Prostate gland (tissue), 2 donors: ENCODE results near the gene SIGLEC11. TPM values are rescaled to one million over a fixed set of nuclear protein-coding genes. Genes with fewer than 3 reads are reported as not detected.
A peak's percentile ranks its signal among the peaks of the same experiment; 100 is the strongest.

Experiments used
- DNase-seq: peaks from one replicate; pipeline ENCODE4 v3.0.0-alpha.2; 2019; ENCODE audit warnings: low spot score
- H3K27ac ChIP-seq, 2 donors: fragments of 200-600 bp; sonication (generic); 2 replicates each; pipeline ENCODE4 v1.5.1; 2017 to 2019
- H3K27me3 ChIP-seq: fragments of 200-600 bp; sonication (generic); replicated peaks from 2 replicates; pipeline ENCODE4 v1.5.1; 2019; ENCODE audit not compliant: insufficient read depth
- H3K36me3 ChIP-seq, 2 donors: fragments of 200-600 bp; sonication (generic); 1 replicate in 1 of 2; 2 replicates in 1 of 2; pipeline versions ENCODE4 v1.5.1 to v1.8.1; 2017 to 2019
- H3K4me1 ChIP-seq: fragments of 200-600 bp; sonication (generic); replicated peaks from 2 replicates; pipeline ENCODE4 v1.5.1; 2019
- H3K4me3 ChIP-seq, 2 donors: fragments of 200-600 bp; sonication (generic); 2 replicates each; pipeline ENCODE4 v1.5.1; 2017 to 2019
- H3K9me3 ChIP-seq: fragments of 200-600 bp; sonication (generic); 2 replicates; pipeline ENCODE4 v1.5.1; 2017
- CTCF ChIP-seq, 4 experiments: fragments of 200-600 bp in 2 of 4; fragments of 450-650 bp in 2 of 4; sonication (generic) in 2 of 4; IDR thresholded peaks; 1 replicate in 3 of 4; 2 replicates in 1 of 4; pipeline ENCODE4 v1.5.1; 2016 to 2019; ENCODE audit warnings: antibody characterized with exemption in 4 of 4, mild to moderate bottlenecking in 2 of 4, moderate library complexity in 2 of 4
- POLR2A ChIP-seq: fragments of 450-650 bp; IDR thresholded peaks from one replicate; pipeline ENCODE4 v1.6.1; 2016; ENCODE audit warnings: antibody characterized with exemption, mild to moderate bottlenecking
- POLR2AphosphoS5 ChIP-seq: sonication (generic); formaldehyde crosslinking; IDR thresholded peaks from one replicate; pipeline ENCODE4 v1.6.1; 2017; ENCODE audit warnings: antibody characterized with exemption
- WGBS: methylation state at CpG from one replicate; pipeline ENCODE4 v1.1.5; 2018; 5-methylcytosine and 5-hydroxymethylcytosine counted together
- intact Hi-C: fragments of 100-400 bp; cut with DNase I; formaldehyde crosslinking; loops from one replicate; pipeline ENCODE4 v1.14.2; 2022
- total RNA-seq, 2 donors: library from RNA; depleted of rRNA; stranded (reverse); fragments of >200 nt; gene quantifications; one replicate each; pipeline ENCODE4 v1.1.0, GENCODE V29; 2016

The SIGLEC11 gene
- total RNA-seq, 2 donors from 2014 or later: 0.68 to 1.0 TPM

- Histone ChIP-seq H3K4me1 (peaks cover 7% of the 10 kb centered on the region), H3K27me3 (no peaks in the 10 kb centered on the region), H3K4me3 (no peak overlapping the region), H3K27ac (no peak overlapping the region), H3K36me3 (no peaks in the 10 kb centered on the region), H3K9me3 (no peaks in the 10 kb centered on the region)
- DNase-seq: no peak
- intact Hi-C loops: loop anchor here (10.0 kb wide), 2 partner anchors 92 to 202 kb away; partner anchors contain the start of genes VRK3 and ZNF473
- 90% methylated on average over 23 of the region's 25 CpGs for WGBS
- no peak for TF ChIP-seq POLR2AphosphoS5
- TF ChIP-seq CTCF (IDR thresholded peaks at IDR 0.05): no peak
- no peak for TF ChIP-seq POLR2A
These were observed 28.2 kb downstream of the SIGLEC11 start for GRCh38 chr19:49932731-49933131.

DNA sequence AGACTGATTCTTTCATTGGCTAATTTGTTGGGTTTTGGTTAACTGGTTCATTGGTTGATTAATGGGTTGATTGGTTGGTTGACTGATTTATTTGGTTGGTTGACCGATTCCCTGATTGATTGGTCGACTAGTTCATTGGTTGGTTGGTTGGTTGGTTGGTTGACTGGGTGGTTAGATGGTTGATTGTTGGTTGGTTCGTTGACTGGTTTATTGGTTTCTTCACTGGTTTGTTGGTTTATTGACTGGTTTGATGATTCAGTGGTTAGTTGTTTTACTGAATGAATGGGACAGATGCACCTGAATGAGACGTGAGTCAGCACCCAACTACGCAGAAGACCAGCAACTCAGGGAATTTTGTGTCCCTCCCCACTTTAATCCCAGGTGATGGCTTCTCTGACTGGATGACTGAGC is 28.9 kb downstream of the SIGLEC11 start:
- H3K36me3 ChIP-seq: no peaks in the 10 kb centered on the region
- H3K27ac ChIP-seq: no peak overlapping the region
- DNase-seq: no peak
- no peak for TF ChIP-seq POLR2AphosphoS5
- TF ChIP-seq CTCF (IDR thresholded peaks at IDR 0.05): no peak
- no peak for TF ChIP-seq POLR2A
- intact Hi-C loops: loop anchor here (10.0 kb wide), 2 partner anchors 93 to 203 kb away; partner anchors contain the start of genes VRK3 and ZNF473
- peaks cover 12% of the 10 kb centered on the region for H3K4me1 ChIP-seq
- H3K4me3 ChIP-seq: no peak overlapping the region
- no peaks in the 10 kb centered on the region for H3K27me3 ChIP-seq
- H3K9me3 ChIP-seq: no peaks in the 10 kb centered on the region
- 91% methylated on average over 5 of the region's 5 CpGs for WGBS

- Histone ChIP-seq H3K27me3 (no peaks in the 10 kb centered on the region), H3K27ac (no peak overlapping the region), H3K4me3 (no peak overlapping the region), H3K4me1 (peaks cover 12% of the 10 kb centered on the region), H3K9me3 (no peaks in the 10 kb centered on the region), H3K36me3 (no peaks in the 10 kb centered on the region)
- TF ChIP-seq CTCF (IDR thresholded peaks at IDR 0.05) (no peak), POLR2AphosphoS5 (no peak), POLR2A (no peak)
- no peak for DNase-seq
- intact Hi-C loops: loop anchor here (10.0 kb wide), 2 partner anchors 93 to 203 kb away; partner anchors contain the start of genes VRK3 and ZNF473
- WGBS: 91% methylated on average over 7 of the region's 7 CpGs
These were observed 29.5 kb downstream of the SIGLEC11 start for GRCh38 chr19:49931293-49932040.

DNA sequence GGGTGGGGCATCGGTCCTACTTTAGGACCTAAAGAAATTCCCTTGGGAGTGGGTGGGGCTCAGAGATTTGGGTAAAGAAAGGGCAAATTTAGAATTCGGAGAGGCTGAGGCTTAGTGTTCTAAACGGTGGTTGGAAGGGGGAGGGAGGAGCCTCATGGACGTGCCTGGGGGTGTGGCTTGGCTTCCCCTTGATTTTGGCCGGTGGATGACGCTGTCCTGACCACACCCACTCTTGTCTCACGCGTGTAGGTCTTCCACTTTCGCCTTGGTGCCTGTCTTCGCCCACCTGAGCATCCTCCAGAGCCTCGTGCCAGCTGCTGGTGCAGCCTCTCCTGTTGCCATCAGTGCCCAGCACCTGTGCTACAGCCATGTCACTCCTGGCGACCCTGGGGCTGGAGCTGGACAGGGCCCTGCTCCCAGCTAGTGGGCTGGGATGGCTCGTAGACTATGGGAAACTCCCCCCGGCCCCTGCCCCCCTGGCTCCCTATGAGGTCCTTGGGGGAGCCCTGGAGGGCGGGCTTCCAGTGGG is 30.4 kb downstream of the SIGLEC11 start:
- no peaks in the 10 kb centered on the region for H3K27me3 ChIP-seq
- intact Hi-C loops: loop anchor here (10.0 kb wide), 2 partner anchors 94 to 204 kb away; partner anchors contain the start of genes VRK3 and ZNF473
- no peak for TF ChIP-seq POLR2A
- no peak for TF ChIP-seq CTCF (IDR thresholded peaks at IDR 0.05)
- TF ChIP-seq POLR2AphosphoS5: no peak
- H3K27ac ChIP-seq: peak overlapping the region in 1 of 2 donors; percentile 91
- no peak for DNase-seq
- H3K36me3 ChIP-seq: no peaks in the 10 kb centered on the region
- peaks cover 12% of the 10 kb centered on the region for H3K4me1 ChIP-seq
- H3K9me3 ChIP-seq: no peaks in the 10 kb centered on the region
- no peak overlapping the region for H3K4me3 ChIP-seq
- 59% methylated on average over 15 of the region's 15 CpGs for WGBS
